GM12864 (cell line): Measurements from ENCODE around the gene TTLL13.

Experiments used
- DNase-seq: peaks from one replicate; pipeline ENCODE4 v3.0.0-alpha.2; 2011; ENCODE audit warnings: low read depth
- H3K4me3 ChIP-seq: 2 replicates; pipeline ENCODE4 v1.5.1; 2011; ENCODE audit warnings: mild to moderate bottlenecking, low read depth, low read length, control low read depth
- TF ChIP-seq, protein P1 (sequence below): IDR thresholded peaks from 2 replicates; pipeline ENCODE4 v1.5.1; 2011; ENCODE audit warnings: low read depth, mild to moderate bottlenecking, moderate library complexity, low read length, control low read depth, inconsistent platforms; ENCODE audit errors: missing control alignments

Gene TTLL13

DNA sequence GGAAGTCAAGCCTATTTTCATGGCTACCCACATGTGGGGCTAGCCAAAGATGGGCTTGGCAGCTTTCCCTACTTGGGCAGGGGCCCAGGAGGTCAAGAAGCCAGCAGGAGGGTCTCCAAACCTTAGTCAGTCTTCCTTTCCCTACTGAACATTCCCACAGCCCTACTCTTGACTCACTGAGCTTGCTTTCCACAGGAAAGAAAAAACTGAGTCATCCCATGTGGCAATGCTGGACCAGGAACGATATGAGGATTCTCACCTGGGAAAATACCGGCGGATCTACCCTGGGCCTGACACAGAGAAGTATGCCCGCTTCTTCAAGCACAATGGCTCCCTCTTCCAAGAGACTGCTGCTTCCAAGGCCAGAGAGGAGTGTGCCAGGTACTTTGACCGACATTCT, 12.5 kb downstream of the TTLL13 start:
- TF ChIP-seq, protein P1, sequence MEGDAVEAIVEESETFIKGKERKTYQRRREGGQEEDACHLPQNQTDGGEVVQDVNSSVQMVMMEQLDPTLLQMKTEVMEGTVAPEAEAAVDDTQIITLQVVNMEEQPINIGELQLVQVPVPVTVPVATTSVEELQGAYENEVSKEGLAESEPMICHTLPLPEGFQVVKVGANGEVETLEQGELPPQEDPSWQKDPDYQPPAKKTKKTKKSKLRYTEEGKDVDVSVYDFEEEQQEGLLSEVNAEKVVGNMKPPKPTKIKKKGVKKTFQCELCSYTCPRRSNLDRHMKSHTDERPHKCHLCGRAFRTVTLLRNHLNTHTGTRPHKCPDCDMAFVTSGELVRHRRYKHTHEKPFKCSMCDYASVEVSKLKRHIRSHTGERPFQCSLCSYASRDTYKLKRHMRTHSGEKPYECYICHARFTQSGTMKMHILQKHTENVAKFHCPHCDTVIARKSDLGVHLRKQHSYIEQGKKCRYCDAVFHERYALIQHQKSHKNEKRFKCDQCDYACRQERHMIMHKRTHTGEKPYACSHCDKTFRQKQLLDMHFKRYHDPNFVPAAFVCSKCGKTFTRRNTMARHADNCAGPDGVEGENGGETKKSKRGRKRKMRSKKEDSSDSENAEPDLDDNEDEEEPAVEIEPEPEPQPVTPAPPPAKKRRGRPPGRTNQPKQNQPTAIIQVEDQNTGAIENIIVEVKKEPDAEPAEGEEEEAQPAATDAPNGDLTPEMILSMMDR = no peak
- no peak for DNase-seq
- H3K4me3 ChIP-seq = no peak overlapping the region

DNA sequence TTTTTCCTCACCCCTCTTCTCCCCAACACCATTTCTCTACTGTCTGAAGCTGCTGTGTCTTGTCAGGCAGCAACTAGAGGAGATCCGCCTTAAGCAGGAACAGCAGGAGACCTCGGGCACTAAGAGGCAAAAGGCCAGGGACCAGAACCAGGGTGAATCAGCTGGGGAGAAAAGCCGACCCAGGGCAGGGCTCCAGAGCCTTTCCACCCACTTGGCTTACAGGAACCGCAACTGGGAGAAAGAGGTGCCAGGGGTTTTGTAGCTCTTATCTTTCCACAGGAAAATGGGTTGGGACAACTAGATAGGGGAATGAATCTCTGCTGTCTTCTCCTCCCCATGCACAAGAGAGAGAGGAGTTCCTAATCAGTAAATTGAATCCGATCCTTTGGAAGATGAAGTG, 13.1 kb downstream of the TTLL13 start:
- TF ChIP-seq, protein P1 = no peak
- no peak overlapping the region for H3K4me3 ChIP-seq
- DNase-seq = no peak

DNA sequence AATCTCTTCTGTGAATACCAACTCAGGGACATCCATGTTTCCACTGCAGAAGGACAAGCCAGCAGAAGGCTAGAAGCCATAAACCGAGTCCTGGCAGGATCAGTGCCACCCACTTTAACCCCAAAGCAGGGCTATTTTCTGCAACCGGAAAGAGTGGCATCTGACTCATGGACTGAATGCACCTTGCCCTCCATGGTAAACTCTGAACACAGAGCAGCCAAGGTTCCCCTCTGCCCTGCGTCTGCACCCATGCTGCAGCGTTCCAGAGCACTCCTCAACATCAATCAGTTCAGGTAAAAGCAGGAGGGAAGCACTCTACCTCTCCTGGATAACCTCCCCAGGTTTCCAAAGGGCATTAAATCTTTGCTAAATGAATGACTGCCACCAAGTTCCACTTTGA, 15.3 kb downstream of the TTLL13 start:
- peak overlapping the region; percentile 95 for H3K4me3 ChIP-seq
- no peak for DNase-seq
- TF ChIP-seq, protein P1 = no peak

DNA sequence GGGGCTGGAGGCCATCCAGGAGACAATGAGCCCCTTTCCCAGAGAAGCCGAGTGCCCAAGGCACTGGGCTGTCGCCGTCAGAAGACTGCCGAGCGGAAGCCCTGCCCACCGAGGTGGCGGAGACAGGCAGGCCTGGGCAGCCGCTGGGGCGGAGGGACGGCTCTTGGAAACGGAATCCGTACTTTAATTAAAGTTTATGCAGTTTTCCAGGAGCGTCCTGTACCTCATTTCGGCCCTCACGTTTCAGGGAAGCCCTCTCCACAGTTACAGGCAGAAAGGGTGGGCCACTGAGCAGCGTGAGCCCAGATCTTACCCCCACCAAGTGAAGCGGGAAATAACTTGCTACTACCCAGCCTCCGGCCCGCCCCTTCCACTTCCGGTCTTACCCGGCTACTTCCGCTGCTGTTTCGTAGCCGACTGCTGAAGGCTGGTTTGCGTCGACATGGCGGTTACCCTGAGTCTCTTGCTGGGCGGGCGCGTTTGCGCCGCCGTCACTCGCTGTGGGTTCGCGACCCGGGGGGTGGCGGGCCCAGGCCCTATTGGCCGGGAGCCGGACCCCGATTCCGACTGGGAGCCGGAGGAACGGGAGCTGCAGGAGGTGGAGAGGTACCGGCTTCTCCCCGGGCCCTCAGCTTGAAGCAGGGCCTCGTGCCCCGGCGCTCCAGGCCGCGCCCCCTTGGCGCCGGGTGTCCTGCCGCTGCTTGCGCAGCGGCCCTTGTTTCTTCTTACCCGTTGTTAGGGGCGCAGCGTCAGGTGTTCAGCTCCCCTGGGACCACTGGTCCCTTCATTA, 16.1 kb downstream of the TTLL13 start, which contains the start of gene NGRN:
Gene NGRN (plus strand): TSS at position 402 of the 790 bp plus-strand sequence. CDS start 41 bp downstream, at position 443.
- H3K4me3 ChIP-seq = peak within 1 kb of the TSS; percentile 95
- peak; percentile 83 for DNase-seq
- TF ChIP-seq, protein P1 = no peak

DNA sequence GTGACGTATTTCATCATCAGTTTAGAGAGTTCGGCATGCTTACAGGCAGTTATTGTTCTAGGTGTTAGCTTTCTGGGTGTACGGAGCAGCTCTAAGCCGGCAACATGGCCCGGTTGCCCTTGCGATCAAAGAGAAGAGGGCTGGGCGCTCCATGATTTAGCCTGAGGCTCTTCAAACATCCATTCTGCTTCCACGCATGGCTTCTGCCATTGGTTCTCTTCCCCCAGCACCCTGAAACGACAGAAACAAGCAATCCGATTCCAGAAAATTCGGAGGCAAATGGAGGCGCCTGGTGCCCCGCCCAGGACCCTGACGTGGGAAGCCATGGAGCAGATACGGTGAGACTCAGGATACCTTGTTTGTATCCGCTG, 16.7 kb downstream of the TTLL13 start:
- TF ChIP-seq, protein P1 = no peak
- H3K4me3 ChIP-seq = peak overlapping the region; percentile 95
- DNase-seq = no peak

DNA sequence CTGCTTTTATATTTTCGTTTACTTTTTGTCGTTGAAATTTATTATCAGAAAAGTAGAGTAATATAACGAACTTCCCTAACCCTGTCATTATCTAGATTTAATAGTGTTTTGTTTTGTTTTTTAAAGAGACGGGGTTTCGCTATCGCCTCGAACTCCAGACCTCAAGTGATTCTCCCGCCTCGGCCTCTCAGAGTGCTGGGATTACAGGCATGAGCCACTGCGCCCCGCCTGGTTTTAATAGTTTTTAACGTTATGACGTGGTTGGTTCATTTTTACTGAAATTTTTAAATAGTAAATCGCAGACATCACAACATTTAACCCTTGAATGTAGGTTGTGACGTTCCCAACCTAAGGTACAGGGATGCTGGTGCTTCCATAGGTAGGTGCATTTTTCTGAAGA, 17.1 kb downstream of the TTLL13 start:
- TF ChIP-seq, protein P1 = no peak
- peak overlapping the region; percentile 95 for H3K4me3 ChIP-seq
- DNase-seq = no peak

DNA sequence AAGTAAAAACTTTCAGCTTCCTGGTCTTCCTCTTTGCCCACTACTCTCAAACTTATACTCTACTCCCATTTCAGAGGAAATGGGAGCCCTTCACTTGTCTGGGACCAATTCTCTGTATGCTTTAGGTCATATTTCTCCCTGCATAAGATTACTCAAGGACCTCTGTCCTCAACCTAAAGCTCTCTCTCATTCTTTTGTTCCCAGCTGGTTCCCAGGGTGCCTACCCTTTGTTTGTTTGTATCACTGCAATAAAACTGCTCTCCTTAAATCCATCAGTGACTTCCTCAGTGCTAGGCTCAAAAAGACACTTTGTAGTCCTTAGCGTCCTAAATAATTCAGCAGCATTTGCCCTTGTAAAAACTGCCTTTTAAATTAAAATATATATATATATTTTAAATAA, 19.1 kb downstream of the TTLL13 start:
- TF ChIP-seq, protein P1 = no peak
- H3K4me3 ChIP-seq = no peak overlapping the region
- DNase-seq = no peak
